Activated naive CD8-positive, alpha-beta T cell (primary cell): Measurements from ENCODE around the gene MCUB.

Source experiments
- H3K27ac Mint-ChIP-seq: one replicate; pipeline ENCODE4 v1.8.0; 2021; ENCODE audit warnings: mixed read lengths
- H3K27me3 Mint-ChIP-seq: one replicate; pipeline ENCODE4 v1.8.0; 2021; ENCODE audit warnings: mixed read lengths
- H3K36me3 Mint-ChIP-seq: one replicate; pipeline ENCODE4 v1.8.0; 2021; ENCODE audit warnings: mixed read lengths
- H3K4me1 Mint-ChIP-seq: one replicate; pipeline ENCODE4 v1.8.0; 2021; ENCODE audit warnings: low read depth, mixed read lengths
- H3K4me3 Mint-ChIP-seq: one replicate; pipeline ENCODE4 v1.8.0; 2021; ENCODE audit warnings: mild to moderate bottlenecking, mixed read lengths
- H3K9me3 Mint-ChIP-seq: one replicate; pipeline ENCODE4 v1.8.0; 2021; ENCODE audit warnings: low read depth, mixed read lengths

Gene MCUB

DNA sequence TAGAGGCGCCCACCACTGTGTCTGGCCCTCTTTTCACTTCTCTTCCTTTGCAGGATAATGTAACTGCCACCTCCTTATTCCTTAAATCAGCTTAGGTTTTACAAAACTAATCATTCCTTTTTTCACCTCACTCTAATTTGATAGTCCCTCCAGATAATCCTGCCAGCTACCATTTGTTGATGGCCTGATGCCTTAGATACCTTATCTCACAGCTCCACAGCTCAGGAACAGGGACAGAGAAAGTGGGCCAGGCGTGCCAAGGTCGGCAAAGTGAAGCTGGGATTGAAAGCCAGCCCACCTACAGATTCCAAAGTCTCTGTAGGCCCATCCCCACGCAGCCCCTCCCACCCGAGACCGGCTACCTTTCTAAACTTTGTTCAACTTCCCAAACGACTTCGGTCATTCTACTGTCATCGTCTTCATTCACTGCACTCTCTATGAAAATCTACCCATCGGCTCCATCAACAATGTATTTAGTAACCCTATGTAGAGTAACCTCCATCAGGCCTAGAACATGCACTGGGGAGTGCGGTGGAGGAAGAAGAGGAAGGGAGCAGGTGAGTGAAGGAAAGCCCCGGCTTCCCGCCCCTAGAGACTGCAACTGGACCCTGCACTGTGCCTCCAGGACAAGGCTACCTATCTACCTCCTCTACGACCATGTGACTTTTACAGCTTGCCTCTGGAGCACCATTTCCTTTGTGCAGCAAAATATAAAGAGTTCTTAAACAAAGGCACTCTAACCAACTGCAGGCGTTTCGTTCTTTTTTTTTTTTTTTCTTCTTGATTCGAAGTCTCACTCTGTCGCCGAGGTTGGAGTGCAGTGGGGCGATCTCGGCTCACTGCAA lies 141.7 kb downstream of the MCUB start:
- Mint-ChIP-seq H3K27ac (peak overlapping the region; percentile 88), H3K4me1 (peaks cover 41% of the 10 kb centered on the region), H3K4me3 (peak overlapping the region; percentile 92), H3K36me3 (peaks cover 2% of the 10 kb centered on the region), H3K27me3 (no peaks in the 10 kb centered on the region), H3K9me3 (no peaks in the 10 kb centered on the region)

GRCh38 chr4:109702950-109703663 lies 143.1 kb downstream of the MCUB start, which contains the start of gene CASP6:
CASP6 (minus strand) TSS chr4:109703445; CDS start chr4:109703395, 50 bp downstream.
- peak within 1 kb of the TSS; percentile 88 for H3K27ac Mint-ChIP-seq
- H3K4me3 Mint-ChIP-seq, result peak within 1 kb of the TSS; percentile 92
- no peaks in the 10 kb centered on the region for H3K27me3 Mint-ChIP-seq
- no peaks in the 10 kb centered on the region for H3K36me3 Mint-ChIP-seq
- peaks cover 41% of the 10 kb centered on the region for H3K4me1 Mint-ChIP-seq
- no peaks in the 10 kb centered on the region for H3K9me3 Mint-ChIP-seq

GRCh38 chr4:109703664-109704361 lies 143.8 kb downstream of the MCUB start:
- H3K36me3 Mint-ChIP-seq, result no peaks in the 10 kb centered on the region
- H3K9me3 Mint-ChIP-seq, result no peaks in the 10 kb centered on the region
- H3K27ac Mint-ChIP-seq, result peak overlapping the region; percentile 48
- no peaks in the 10 kb centered on the region for H3K27me3 Mint-ChIP-seq
- H3K4me3 Mint-ChIP-seq, result peak overlapping the region; percentile 92
- H3K4me1 Mint-ChIP-seq, result peaks cover 36% of the 10 kb centered on the region

- no peak overlapping the region for H3K27ac Mint-ChIP-seq
- no peaks in the 10 kb centered on the region for H3K9me3 Mint-ChIP-seq
- H3K36me3 Mint-ChIP-seq, result no peaks in the 10 kb centered on the region
- H3K4me3 Mint-ChIP-seq, result no peak overlapping the region
- H3K4me1 Mint-ChIP-seq, result peaks cover 5% of the 10 kb centered on the region
- H3K27me3 Mint-ChIP-seq, result no peaks in the 10 kb centered on the region
Observed at GRCh38 chr4:109708435-109708834, 148.4 kb downstream of the MCUB start.

DNA sequence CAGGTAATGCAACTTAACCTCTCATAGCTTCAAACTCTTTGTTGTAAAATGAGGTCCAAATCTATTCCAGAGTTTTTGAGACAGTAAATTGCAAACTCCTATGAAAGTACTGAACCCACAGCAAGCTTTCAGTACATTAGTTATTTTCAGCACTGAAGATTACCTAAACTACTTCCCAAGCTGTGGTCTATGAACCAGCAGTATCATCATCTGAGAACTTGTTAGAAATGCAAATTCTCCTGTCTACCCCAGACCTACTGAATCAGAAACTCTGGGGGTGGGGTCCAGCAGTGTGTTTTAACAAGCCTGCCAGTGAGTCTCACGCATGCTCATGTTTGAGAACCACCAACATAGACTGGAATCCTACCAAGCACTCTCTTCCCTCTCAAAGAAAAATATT lies 148.9 kb downstream of the MCUB start:
- Mint-ChIP-seq H3K9me3 (no peaks in the 10 kb centered on the region), H3K4me1 (peaks cover 2% of the 10 kb centered on the region), H3K4me3 (no peak overlapping the region), H3K27ac (no peak overlapping the region), H3K36me3 (no peaks in the 10 kb centered on the region), H3K27me3 (no peaks in the 10 kb centered on the region)

DNA sequence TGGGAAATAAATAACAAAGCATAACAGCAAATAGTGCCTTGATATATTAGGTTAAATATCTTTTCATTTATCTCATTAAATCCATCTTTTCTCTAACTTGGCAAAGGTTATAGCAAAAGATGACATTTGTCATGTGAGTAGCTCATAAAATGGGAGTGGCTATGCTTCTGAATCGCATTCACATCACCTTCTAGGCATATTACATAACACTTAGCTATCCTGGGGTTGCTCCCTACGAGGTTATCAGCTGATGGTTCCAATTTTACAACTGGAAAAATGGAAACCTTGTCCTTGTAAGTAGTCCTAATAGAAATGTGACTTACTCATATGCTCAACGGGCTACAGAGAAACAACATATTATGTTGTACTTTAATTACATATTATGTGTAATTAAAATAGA lies 153.5 kb downstream of the MCUB start:
- no peak overlapping the region for H3K27ac Mint-ChIP-seq
- no peak overlapping the region for H3K4me3 Mint-ChIP-seq
- no peaks in the 10 kb centered on the region for H3K9me3 Mint-ChIP-seq

GRCh38 chr4:109718759-109719158 lies 158.7 kb downstream of the MCUB start:
- Mint-ChIP-seq H3K27ac (no peak overlapping the region), H3K9me3 (no peaks in the 10 kb centered on the region), H3K27me3 (no peaks in the 10 kb centered on the region), H3K4me1 (peaks cover 10% of the 10 kb centered on the region), H3K36me3 (peaks cover 11% of the 10 kb centered on the region), H3K4me3 (no peak overlapping the region)

More for the DNA sequence above, 153.5 kb downstream of the MCUB start:
- H3K4me1 Mint-ChIP-seq, result no peaks in the 10 kb centered on the region
- H3K27me3 Mint-ChIP-seq, result no peaks in the 10 kb centered on the region
- H3K36me3 Mint-ChIP-seq, result peaks cover 3% of the 10 kb centered on the region

DNA sequence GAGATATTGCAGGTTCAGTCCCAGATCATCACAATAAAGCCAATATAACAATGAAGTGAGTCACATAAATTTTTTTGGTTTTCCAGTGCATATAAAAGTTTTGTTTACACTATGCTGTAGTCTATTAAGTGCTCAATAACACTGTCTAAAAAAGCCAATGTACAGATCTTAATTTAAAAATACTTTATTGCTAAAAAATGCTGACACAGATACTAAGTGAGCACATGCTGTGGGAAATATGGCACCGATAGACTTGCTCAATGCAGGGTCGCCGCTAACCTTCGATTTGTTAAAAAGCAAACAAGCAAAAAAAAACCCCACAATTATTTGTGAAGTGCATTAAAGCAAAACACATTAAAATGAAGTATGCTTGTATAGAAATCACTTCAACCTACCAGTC lies 159.6 kb downstream of the MCUB start:
- no peaks in the 10 kb centered on the region for H3K9me3 Mint-ChIP-seq
- no peak overlapping the region for H3K4me3 Mint-ChIP-seq
- H3K27me3 Mint-ChIP-seq, result no peaks in the 10 kb centered on the region
- peaks cover 12% of the 10 kb centered on the region for H3K4me1 Mint-ChIP-seq
- H3K27ac Mint-ChIP-seq, result no peak overlapping the region
- H3K36me3 Mint-ChIP-seq, result peaks cover 14% of the 10 kb centered on the region

GRCh38 chr4:109721033-109721432 lies 161.0 kb downstream of the MCUB start:
- peaks cover 17% of the 10 kb centered on the region for H3K36me3 Mint-ChIP-seq
- H3K27ac Mint-ChIP-seq, result no peak overlapping the region
- H3K9me3 Mint-ChIP-seq, result no peaks in the 10 kb centered on the region
- H3K27me3 Mint-ChIP-seq, result no peaks in the 10 kb centered on the region
- peaks cover 15% of the 10 kb centered on the region for H3K4me1 Mint-ChIP-seq
- H3K4me3 Mint-ChIP-seq, result no peak overlapping the region

DNA sequence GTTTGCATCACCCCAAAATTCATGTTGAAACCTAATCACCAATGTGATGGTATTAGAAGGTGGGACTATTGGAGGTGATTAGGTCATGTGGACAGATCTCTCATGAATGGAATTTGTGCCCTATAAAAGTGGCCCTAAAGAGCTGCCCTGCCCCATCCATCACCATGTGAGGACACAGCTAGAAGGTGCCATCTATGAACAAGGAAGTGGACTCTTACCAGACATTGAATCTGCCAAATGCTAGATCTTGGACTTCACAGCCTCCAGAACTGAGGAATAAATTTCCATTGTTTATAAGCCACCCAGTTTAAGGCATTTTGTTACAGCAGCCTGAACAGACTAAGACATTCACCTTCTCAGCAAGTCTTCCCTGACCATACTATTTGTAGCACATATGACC lies 162.3 kb downstream of the MCUB start:
- Mint-ChIP-seq H3K36me3 (peaks cover 15% of the 10 kb centered on the region), H3K4me3 (no peak overlapping the region)

GRCh38 chr4:109723110-109723509 lies 163.1 kb downstream of the MCUB start:
- Mint-ChIP-seq H3K36me3 (peaks cover 15% of the 10 kb centered on the region), H3K9me3 (no peaks in the 10 kb centered on the region), H3K27me3 (no peaks in the 10 kb centered on the region), H3K27ac (no peak overlapping the region), H3K4me3 (no peak overlapping the region), H3K4me1 (peaks cover 24% of the 10 kb centered on the region)

More for the DNA sequence above, 162.3 kb downstream of the MCUB start:
- no peaks in the 10 kb centered on the region for H3K27me3 Mint-ChIP-seq
- H3K4me1 Mint-ChIP-seq, result peaks cover 20% of the 10 kb centered on the region
- H3K9me3 Mint-ChIP-seq, result no peaks in the 10 kb centered on the region
- H3K27ac Mint-ChIP-seq, result no peak overlapping the region

GRCh38 chr4:109728385-109728784 lies 168.3 kb downstream of the MCUB start:
- peaks cover 7% of the 10 kb centered on the region for H3K36me3 Mint-ChIP-seq
- H3K9me3 Mint-ChIP-seq, result no peaks in the 10 kb centered on the region
- H3K27me3 Mint-ChIP-seq, result no peaks in the 10 kb centered on the region
- no peak overlapping the region for H3K27ac Mint-ChIP-seq
- peak overlapping the region; percentile 93 for H3K4me3 Mint-ChIP-seq
- H3K4me1 Mint-ChIP-seq, result peaks cover 30% of the 10 kb centered on the region

DNA sequence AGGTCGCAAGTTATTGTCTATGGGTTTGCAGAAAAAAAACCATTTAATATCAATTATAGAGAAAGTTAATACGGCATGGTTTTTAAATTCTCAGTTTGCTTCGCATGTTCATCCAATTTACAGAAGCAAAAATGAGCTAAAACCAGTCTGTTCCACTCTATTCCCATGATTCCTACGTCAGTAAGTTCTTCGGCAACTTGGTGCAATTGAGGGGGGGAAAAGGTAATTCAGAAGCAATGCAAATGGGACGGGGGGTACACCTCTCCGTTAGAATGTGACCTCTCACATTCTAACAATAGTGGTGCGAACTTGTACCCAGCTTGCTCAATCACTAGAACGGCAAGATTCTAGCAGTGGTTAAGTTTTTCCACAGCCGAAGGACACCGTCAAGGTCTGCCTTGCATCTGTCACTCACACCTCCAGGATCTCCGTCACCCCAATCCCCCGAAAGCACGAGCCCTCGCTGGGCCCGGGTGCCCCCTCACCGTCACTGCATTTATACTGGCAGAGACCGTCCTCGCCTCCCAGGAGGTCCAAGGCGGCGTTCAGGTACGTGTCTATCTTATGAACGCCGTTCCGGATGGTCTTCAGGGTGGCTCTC lies 169.2 kb downstream of the MCUB start:
- peak overlapping the region; percentile 80 for H3K27ac Mint-ChIP-seq
- peaks cover 30% of the 10 kb centered on the region for H3K4me1 Mint-ChIP-seq
- peaks cover 7% of the 10 kb centered on the region for H3K36me3 Mint-ChIP-seq
- peak overlapping the region; percentile 93 for H3K4me3 Mint-ChIP-seq
- H3K27me3 Mint-ChIP-seq, result no peaks in the 10 kb centered on the region
- H3K9me3 Mint-ChIP-seq, result no peaks in the 10 kb centered on the region

DNA sequence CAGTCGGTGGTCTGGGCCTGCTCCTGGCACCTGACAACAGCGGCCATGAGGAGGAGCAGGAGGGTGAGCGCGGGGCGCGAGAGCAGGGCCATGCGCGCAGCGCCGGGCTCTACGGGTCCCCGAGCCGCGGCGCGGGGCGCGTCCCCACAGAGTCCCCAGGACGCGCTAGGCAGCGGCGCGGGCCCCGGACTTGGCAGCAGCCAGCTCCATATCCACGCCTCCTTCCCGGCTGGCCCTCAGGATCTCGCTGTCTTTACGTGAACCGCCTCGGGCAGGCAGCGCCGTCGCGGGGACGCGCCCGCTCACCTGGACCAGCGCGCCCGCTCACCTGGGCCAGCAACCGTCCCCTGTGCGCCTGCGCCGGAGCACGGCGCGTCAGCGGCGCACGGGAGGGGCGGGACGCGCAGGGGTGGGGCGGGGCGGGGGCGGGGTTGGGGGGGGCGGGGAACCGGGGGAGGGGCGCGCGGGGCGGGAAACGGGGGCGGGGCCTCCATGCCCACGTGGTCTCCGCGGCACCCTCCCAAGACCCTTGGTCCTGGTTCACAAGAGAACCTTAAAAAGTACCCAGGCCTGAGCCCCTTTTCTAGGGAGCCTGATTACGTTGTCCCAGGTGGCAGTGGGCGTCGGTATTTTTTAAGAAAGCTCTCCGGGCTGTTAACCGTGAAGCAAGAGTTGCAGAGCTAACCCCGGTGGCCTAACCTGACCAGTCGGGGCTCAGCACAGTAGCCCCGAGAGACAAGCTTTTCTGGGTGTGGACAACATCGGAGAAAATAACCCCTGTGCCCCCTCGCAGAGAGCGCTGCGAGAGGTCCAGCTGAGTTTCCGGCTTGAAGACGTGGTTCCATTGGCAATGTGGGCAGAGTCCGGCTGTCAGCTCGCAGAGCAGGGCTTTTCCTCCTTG lies 169.9 kb downstream of the MCUB start, which contains the start of gene PLA2G12A:
Gene PLA2G12A, minus strand, starts transcription at position 353 of the 901 bp plus-strand sequence. Its CDS starts 261 bp downstream, at position 92.
- Mint-ChIP-seq H3K4me3 (peak within 1 kb of the TSS; percentile 93), H3K9me3 (no peaks in the 10 kb centered on the region), H3K27ac (peak within 1 kb of the TSS; percentile 80), H3K36me3 (peaks cover 4% of the 10 kb centered on the region), H3K27me3 (no peaks in the 10 kb centered on the region), H3K4me1 (peaks cover 27% of the 10 kb centered on the region)
